Mesendoderm (in vitro differentiated cells): Measurements from ENCODE around the gene MMP14.
"Not testable (repeated sequence)": the region's sequence is repeated elsewhere in the genome, so short reads cannot be mapped to it uniquely, and the experiment has no call there.

Source experiments
- DNase-seq: peaks from one replicate; pipeline ENCODE4 v3.0.0; 2013
- H2AK5ac ChIP-seq: 2 replicates; pipeline ENCODE4 v1.6.1; 2013; ENCODE audit warnings: low read length, inconsistent platforms
- H2BK120ac ChIP-seq: 2 replicates; pipeline ENCODE4 v1.6.1; 2013; ENCODE audit warnings: low read depth, mild to moderate bottlenecking, low read length, moderate library complexity, mixed read lengths
- H2BK15ac ChIP-seq: replicated peaks from 2 replicates; pipeline ENCODE4 v1.6.1; 2013; ENCODE audit warnings: low read depth, mild to moderate bottlenecking, moderate library complexity
- H2BK5ac ChIP-seq: 2 replicates; pipeline ENCODE4 v1.6.1; 2013; ENCODE audit warnings: low read length, inconsistent platforms
- H3K18ac ChIP-seq: 2 replicates; pipeline ENCODE4 v1.6.1; 2013; ENCODE audit warnings: mild to moderate bottlenecking, low read length, mixed read lengths
- H3K23ac ChIP-seq: one replicate; pipeline ENCODE4 v1.6.1; 2013; ENCODE audit warnings: low read length
- H3K27ac ChIP-seq: 2 replicates; pipeline ENCODE4 v1.5.1; 2013; ENCODE audit warnings: low read depth, mild to moderate bottlenecking, inconsistent platforms, low read length, moderate library complexity
- H3K27me3 ChIP-seq: 2 replicates; pipeline ENCODE4 v1.6.1; 2013; ENCODE audit warnings: low read length, control low read depth, mild to moderate bottlenecking, inconsistent platforms; ENCODE audit not compliant: insufficient read depth, poor library complexity
- H3K36me3 ChIP-seq: 2 replicates; pipeline ENCODE4 v1.6.1; 2013; ENCODE audit warnings: low read length, inconsistent platforms; ENCODE audit not compliant: control insufficient read depth, insufficient read depth
- H3K4ac ChIP-seq: one replicate; pipeline ENCODE4 v1.6.1; 2013; ENCODE audit warnings: low read depth, mild to moderate bottlenecking, low read length, moderate library complexity
- H3K4me1 ChIP-seq: 2 replicates; pipeline ENCODE4 v1.6.1; 2013; ENCODE audit warnings: low read depth, low read length, inconsistent platforms; ENCODE audit not compliant: control insufficient read depth
- H3K4me2 ChIP-seq: 2 replicates; pipeline ENCODE4 v1.6.1; 2013; ENCODE audit warnings: low read length
- H3K4me3 ChIP-seq: 2 replicates; pipeline ENCODE4 v1.5.1; 2013; ENCODE audit warnings: mild to moderate bottlenecking, low read length
- H3K56ac ChIP-seq: one replicate; pipeline ENCODE4 v1.6.1; 2013; ENCODE audit warnings: low read length
- H3K79me1 ChIP-seq: 2 replicates; pipeline ENCODE4 v1.6.1; 2013; ENCODE audit warnings: low read length, inconsistent platforms
- H3K79me2 ChIP-seq: 2 replicates; pipeline ENCODE4 v1.6.1; 2013; ENCODE audit warnings: mild to moderate bottlenecking, low read length; ENCODE audit not compliant: control insufficient read depth, insufficient read depth
- H3K9ac ChIP-seq: 2 replicates; pipeline ENCODE4 v1.6.1; 2013; ENCODE audit warnings: low read length, inconsistent platforms
- H4K5ac ChIP-seq: one replicate; pipeline ENCODE4 v1.6.1; 2013; ENCODE audit warnings: low read length
- H4K8ac ChIP-seq: one replicate; pipeline ENCODE4 v1.6.1; 2013; ENCODE audit warnings: low read depth, mild to moderate bottlenecking, control low read depth, low read length, moderate library complexity
- WGBS: extraction: QIAGEN DNeasy Blood & Tissue Kit; methylation state at CpG from one replicate; pipeline ENCODE4 v1.1.7; 2013; ENCODE audit warnings: low lambda C conversion rate, missing lambda C conversion rate; ENCODE audit not compliant: insufficient coverage; ENCODE audit errors: extremely low coverage; 5-methylcytosine and 5-hydroxymethylcytosine counted together

Gene MMP14

DNA sequence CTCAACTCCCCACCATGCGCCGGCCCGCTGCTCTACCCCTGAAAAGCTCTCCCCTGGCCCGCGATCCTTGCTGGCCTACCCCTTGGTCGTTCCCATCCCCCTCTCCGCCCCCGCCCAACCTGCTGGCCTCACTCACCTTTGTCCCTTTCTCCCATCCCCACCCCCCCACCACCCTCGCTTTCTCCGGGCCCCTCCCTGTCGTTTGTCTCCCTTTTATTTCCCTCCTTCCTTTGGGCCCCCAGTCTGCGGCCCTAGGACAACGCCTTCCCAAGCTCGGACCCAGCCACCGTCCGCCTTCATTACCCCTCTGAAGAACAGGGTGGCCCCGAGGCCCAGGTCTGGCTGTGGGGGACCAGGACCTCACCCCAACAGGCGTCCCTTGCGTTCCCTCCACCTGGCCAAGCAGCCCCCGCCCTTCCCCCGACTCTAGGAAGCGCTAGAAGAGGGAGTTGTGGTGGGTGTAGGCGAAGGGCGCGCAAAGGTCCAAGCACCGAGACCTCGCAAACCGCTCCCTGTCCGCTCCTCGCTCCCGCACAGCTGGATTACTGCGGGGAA, 14.3 kb upstream of the MMP14 start:
- Histone ChIP-seq H3K9ac (peak overlapping the region; percentile 81), H3K56ac (peak overlapping the region; percentile 92), H2BK120ac (peak overlapping the region; percentile 98), H3K4me2 (peak overlapping the region; percentile 85), H4K8ac (peak overlapping the region; percentile 82), H3K4ac (peak overlapping the region; percentile 99), H2BK15ac (peak overlapping the region; percentile 48), H3K79me1 (no peaks in the 10 kb centered on the region), H3K4me1 (peaks cover 15% of the 10 kb centered on the region), H3K27me3 (no peaks in the 10 kb centered on the region), H2BK5ac (peak overlapping the region; percentile 96), H2AK5ac (peak overlapping the region; percentile 25), H3K23ac (peak overlapping the region; percentile 86), H3K18ac (peak overlapping the region; percentile 98), H3K4me3 (peak overlapping the region; percentile 72), H3K79me2 (no peaks in the 10 kb centered on the region), H4K5ac (peak overlapping the region; percentile 21), H3K36me3 (no peaks in the 10 kb centered on the region), H3K27ac (peak overlapping the region; percentile 96)
- no CpG with 5 or more reads among the region's 32 CpGs for WGBS
- peak; percentile 92 for DNase-seq

GRCh38 chr14:22822571-22823098, 13.8 kb upstream of the MMP14 start:
- peak overlapping the region; percentile 99 for H3K4ac ChIP-seq
- H3K18ac ChIP-seq, result peak overlapping the region; percentile 98
- H3K23ac ChIP-seq, result peak overlapping the region; percentile 86
- no peaks in the 10 kb centered on the region for H3K27me3 ChIP-seq
- DNase-seq, result peak; percentile 99
- no peaks in the 10 kb centered on the region for H3K79me2 ChIP-seq
- no peaks in the 10 kb centered on the region for H3K79me1 ChIP-seq
- H2BK15ac ChIP-seq, result no peak overlapping the region
- peak overlapping the region; percentile 98 for H2BK120ac ChIP-seq
- H3K4me3 ChIP-seq, result peak overlapping the region; percentile 72
- no peak overlapping the region for H4K8ac ChIP-seq
- no peaks in the 10 kb centered on the region for H3K36me3 ChIP-seq
- peaks cover 15% of the 10 kb centered on the region for H3K4me1 ChIP-seq
- H3K56ac ChIP-seq, result peak overlapping the region; percentile 92
- H2AK5ac ChIP-seq, result no peak overlapping the region
- peak overlapping the region; percentile 96 for H3K27ac ChIP-seq
- peak overlapping the region; percentile 96 for H2BK5ac ChIP-seq
- peak overlapping the region; percentile 85 for H3K4me2 ChIP-seq
- no CpG with 5 or more reads among the region's 34 CpGs for WGBS
- peak overlapping the region; percentile 81 for H3K9ac ChIP-seq
- no peak overlapping the region for H4K5ac ChIP-seq

- Histone ChIP-seq H3K56ac (peak overlapping the region; percentile 40), H3K4me2 (no peak overlapping the region), H3K4me3 (no peak overlapping the region), H3K4me1 (peaks cover 13% of the 10 kb centered on the region), H3K18ac (peak overlapping the region; percentile 61), H2BK15ac (no peak overlapping the region), H4K8ac (no peak overlapping the region), H3K79me1 (no peaks in the 10 kb centered on the region), H2BK120ac (peak overlapping the region; percentile 6), H3K27ac (peak overlapping the region; percentile 10), H2BK5ac (peak overlapping the region; percentile 6), H3K4ac (peak overlapping the region; percentile 77), H3K9ac (no peak overlapping the region), H4K5ac (no peak overlapping the region), H3K79me2 (peaks cover under 1% of the 10 kb centered on the region), H3K23ac (no peak overlapping the region), H2AK5ac (no peak overlapping the region), H3K36me3 (no peaks in the 10 kb centered on the region), H3K27me3 (no peaks in the 10 kb centered on the region)
- DNase-seq, result peak; percentile 85
- WGBS, result no CpG with 5 or more reads among the region's 8 CpGs
These were observed 11.6 kb upstream of the MMP14 start for GRCh38 chr14:22824711-22825359.

DNA sequence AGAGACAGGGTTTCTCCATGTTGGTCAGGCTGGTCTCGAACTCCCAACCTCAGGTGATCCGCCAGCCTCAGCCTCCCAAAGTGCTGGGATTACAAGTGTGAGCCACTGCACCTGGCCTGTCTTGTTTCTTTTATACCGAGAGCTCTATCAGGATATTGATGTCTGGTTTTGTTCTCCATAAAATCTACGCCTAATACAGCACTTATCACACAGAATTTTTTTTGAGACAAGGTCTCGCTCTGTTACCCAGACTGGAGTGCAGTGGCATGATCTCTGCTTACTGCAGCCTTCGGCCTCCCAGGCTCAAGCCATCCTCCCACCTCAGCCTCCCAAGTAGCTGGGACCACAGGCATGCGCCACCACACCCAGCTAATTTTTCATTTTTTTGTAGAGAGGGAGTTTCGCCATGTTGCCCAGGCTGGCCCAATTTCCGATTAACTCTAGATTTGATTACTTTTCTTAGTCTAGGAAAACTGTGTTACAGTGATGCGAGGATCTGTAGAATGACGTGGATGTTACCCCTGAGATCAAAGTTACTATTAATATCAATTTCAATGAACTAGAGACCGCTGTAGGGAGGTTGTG, 7.2 kb upstream of the MMP14 start:
- Histone ChIP-seq H4K5ac (peak overlapping the region; percentile 43), H2BK120ac (peak overlapping the region; percentile 49), H3K4ac (peak overlapping the region; percentile 89), H3K56ac (peak overlapping the region; percentile 69), H2BK15ac (peak overlapping the region; percentile 65), H2BK5ac (peak overlapping the region; percentile 0), H3K18ac (peak overlapping the region; percentile 72)
- not testable (repeated sequence) for H3K4me1 ChIP-seq, H3K27ac ChIP-seq, H3K4me2 ChIP-seq, H2AK5ac ChIP-seq, H4K8ac ChIP-seq, H3K23ac ChIP-seq, H3K4me3 ChIP-seq, H3K36me3 ChIP-seq, H3K27me3 ChIP-seq, DNase-seq, H3K79me2 ChIP-seq, H3K9ac ChIP-seq, H3K79me1 ChIP-seq
- no CpG with 5 or more reads among the region's 12 CpGs for WGBS

- peak; percentile 91 for DNase-seq
- H2BK120ac ChIP-seq, result peak within 1 kb of the TSS; percentile 49
- peak within 1 kb of the TSS; percentile 96 for H3K9ac ChIP-seq
- H3K23ac ChIP-seq, result peak within 1 kb of the TSS; percentile 6
- H3K4me3 ChIP-seq, result peak within 1 kb of the TSS; percentile 98
- WGBS, result no CpG with 5 or more reads among the region's 41 CpGs
- H3K4me1 ChIP-seq, result peaks cover under 1% of the 10 kb centered on the region
- H3K27me3 ChIP-seq, result no peaks in the 10 kb centered on the region
- H3K56ac ChIP-seq, result peak within 1 kb of the TSS; percentile 97
- H2AK5ac ChIP-seq, result no peak within 1 kb of the TSS
- peak within 1 kb of the TSS; percentile 83 for H3K27ac ChIP-seq
- H2BK15ac ChIP-seq, result peak within 1 kb of the TSS; percentile 65
- H3K4me2 ChIP-seq, result peak within 1 kb of the TSS; percentile 71
- H3K36me3 ChIP-seq, result no peaks in the 10 kb centered on the region
- H4K5ac ChIP-seq, result peak within 1 kb of the TSS; percentile 43
- H3K4ac ChIP-seq, result peak within 1 kb of the TSS; percentile 89
- H3K79me2 ChIP-seq, result peaks cover 10% of the 10 kb centered on the region
- peaks cover 2% of the 10 kb centered on the region for H3K79me1 ChIP-seq
- peak within 1 kb of the TSS; percentile 81 for H2BK5ac ChIP-seq
- peak within 1 kb of the TSS; percentile 88 for H4K8ac ChIP-seq
- peak within 1 kb of the TSS; percentile 88 for H3K18ac ChIP-seq
These were observed 6.5 kb upstream of the MMP14 start, which contains the start of gene MRPL52 for GRCh38 chr14:22829661-22830442. Gene MRPL52, plus strand, starts transcription at chr14:22829887. Its CDS starts 26 bp downstream, at chr14:22829913.
